Adrenal gland (tissue), 12 donors: ENCODE results near the gene CYB5R3. TPM values are rescaled to one million over a fixed set of nuclear protein-coding genes. Genes with fewer than 3 reads are reported as not detected.

Source experiments
- DNase-seq, 7 donors: peaks; one replicate each; pipeline ENCODE4 v3.0.0-alpha.2; 2019 to 2020
- H3K27ac ChIP-seq, 5 donors: fragments of 200-600 bp; sonication (generic) in 4 of 5; 1 replicate in 3 of 5; 2 replicates in 2 of 5; pipeline versions ENCODE4 v1.5.1 to v1.8.0; 2016 to 2020; ENCODE audit warnings: mild to moderate bottlenecking in 1 of 5
- H3K27me3 ChIP-seq: fragments of 200-600 bp; 2 replicates; pipeline ENCODE4 v1.8.0; 2021
- H3K36me3 ChIP-seq, 2 donors: fragments of 200-600 bp; replicated peaks in 1 of 2; 1 replicate in 1 of 2; 2 replicates in 1 of 2; pipeline versions ENCODE4 v1.5.1 to v1.8.0; 2018 to 2022
- H3K4me1 ChIP-seq, 2 donors: fragments of 200-600 bp; replicated peaks in 1 of 2; 1 replicate in 1 of 2; 2 replicates in 1 of 2; pipeline versions ENCODE4 v1.5.1 to v1.8.0; 2018 to 2021
- H3K4me3 ChIP-seq, 4 donors: fragments of 200-600 bp; sonication (generic) in 3 of 4; one replicate each; pipeline ENCODE4 v1.5.1; 2016 to 2018
- H3K9me3 ChIP-seq, 3 donors: fragments of 200-600 bp; sonication (generic) in 1 of 3; replicated peaks in 1 of 3; 1 replicate in 2 of 3; 2 replicates in 1 of 3; pipeline versions ENCODE4 v1.5.1 to v1.8.0; 2016 to 2021
- CTCF ChIP-seq, 6 experiments: fragments of 450-650 bp in 4 of 6; fragments of 200-600 bp in 2 of 6; sonication (generic) in 1 of 6; IDR thresholded peaks; 1 replicate in 5 of 6; 2 replicates in 1 of 6; pipeline versions ENCODE4 v1.5.1 to v1.8.0; 2016 to 2021; ENCODE audit warnings: antibody characterized with exemption in 6 of 6, mild to moderate bottlenecking in 2 of 6, moderate library complexity in 1 of 6
- POLR2A ChIP-seq, 2 donors: fragments of 450-650 bp; IDR thresholded peaks; one replicate each; pipeline ENCODE4 v1.6.1; 2017; ENCODE audit warnings: antibody characterized with exemption in 2 of 2, mild to moderate bottlenecking in 2 of 2, moderate library complexity in 1 of 2
- WGBS, 4 donors: extraction: QIAGEN DNeasy Blood & Tissue Kit in 2 of 4; methylation state at CpG; one replicate each; pipeline versions ENCODE4 v1.1.5 to v1.1.7; 2013 to 2017; 5-methylcytosine and 5-hydroxymethylcytosine counted together
- intact Hi-C, 2 donors: fragments of 100-400 bp; cut with DNase I; formaldehyde crosslinking; loops; one replicate each; pipeline versions ENCODE4 v1.14.1 to v1.15.0; 2022 to 2023
- polyA plus RNA-seq, 3 donors: library from polyadenylated mRNA; stranded (reverse); fragments of 200-250 nt in 2 of 3; fragments of 350-450 nt in 1 of 3; fragmentation: Illumina TruSeq in 1 of 3; extraction: RNeasy Lipid Tissue Mini Kit (QIAGEN cat#74804) in 1 of 3; gene quantifications; one replicate each; pipeline ENCODE4 v1.2.3, GENCODE V29; 2013 to 2014
- total RNA-seq, 9 donors: library from RNA; depleted of rRNA in 4 of 9; stranded (reverse); fragments of >200 nt in 4 of 9; fragments of 120-200 nt in 1 of 9; fragmentation: NEBNext Ultra II Directional in 1 of 9; extraction: Animal tissue kit (Norgen Biotek cat#: 25700) in 1 of 9; gene quantifications; one replicate each; pipeline versions ENCODE4 v1.1.0 to v1.2.4, GENCODE V29; 2013 to 2023
- donor health status: healthy with polysubstance abuse.
- donor health status: Bipolar disorder and iron deficiency.
- donor health status: DM: yes; HTN: yes; CAD: no.
- donor health status: DM: no; HTN: no; CAD: no.
- donor health status: DM: no; HTN: no; CAD: no.
- donor health status: DM: yes; HTN: yes; CAD: no.

CYB5R3 gene
- total and polyA plus RNA-seq, 12 donors = 101 to 578 (median 251) TPM

- Histone ChIP-seq H3K36me3 (no peaks in the 10 kb centered on the region), H3K27ac (peak overlapping the region in 1 of 5 donors; percentile 77), H3K4me1 (peaks cover 5 to 20% of the 10 kb centered on the region in 2 donors), H3K9me3 (no peaks in the 10 kb centered on the region), H3K27me3 (no peaks in the 10 kb centered on the region), H3K4me3 (no peak overlapping the region)
- 90 to 94% (median 93%) methylated on average over 10 of the region's 10 CpGs for WGBS, 4 donors
- intact Hi-C loops = no loop called here
- no peak for DNase-seq
- TF ChIP-seq CTCF (IDR thresholded peaks at IDR 0.05) (no peak), POLR2A (IDR thresholded peaks at IDR 0.05) (no peak)
These were observed 47.3 kb upstream of the CYB5R3 start for GRCh38 chr22:42696331-42696967.

- Histone ChIP-seq H3K4me1 (peaks cover 5 to 20% of the 10 kb centered on the region in 2 donors), H3K4me3 (no peak overlapping the region), H3K9me3 (no peaks in the 10 kb centered on the region), H3K27me3 (no peaks in the 10 kb centered on the region), H3K27ac (peak overlapping the region in 1 of 5 donors; percentile 16), H3K36me3 (no peaks in the 10 kb centered on the region)
- no peak for DNase-seq
- intact Hi-C loops = no loop called here
- 63 to 94% (median 84%) methylated on average over 3 to 10 of the region's 10 CpGs for WGBS, 4 donors
- TF ChIP-seq POLR2A (IDR thresholded peaks at IDR 0.05) = no peak
- TF ChIP-seq CTCF (IDR thresholded peaks at IDR 0.05) = no peak
These were observed 46.1 kb upstream of the CYB5R3 start for GRCh38 chr22:42695294-42695693.

- Histone ChIP-seq H3K27me3 (no peaks in the 10 kb centered on the region), H3K4me1 (peaks cover 5 to 27% of the 10 kb centered on the region in 2 donors), H3K4me3 (no peak overlapping the region), H3K9me3 (no peaks in the 10 kb centered on the region), H3K36me3 (no peaks in the 10 kb centered on the region), H3K27ac (no peak overlapping the region)
- WGBS, 4 donors = 89 to 94% (median 94%) methylated on average over 9 to 25 of the region's 25 CpGs
- no peak for DNase-seq
- no peak for TF ChIP-seq POLR2A (IDR thresholded peaks at IDR 0.05)
- no peak for TF ChIP-seq CTCF (IDR thresholded peaks at IDR 0.05)
- intact Hi-C loops = no loop called here
These were observed 44.8 kb upstream of the CYB5R3 start for GRCh38 chr22:42693763-42694683.

GRCh38 chr22:42693055-42693762 lies 44.0 kb upstream of the CYB5R3 start:
- no peak for TF ChIP-seq POLR2A (IDR thresholded peaks at IDR 0.05)
- TF ChIP-seq CTCF (IDR thresholded peaks at IDR 0.05) = no peak
- Histone ChIP-seq H3K4me3 (no peak overlapping the region), H3K27me3 (no peaks in the 10 kb centered on the region), H3K9me3 (no peaks in the 10 kb centered on the region), H3K4me1 (peaks cover under 1 to 25% of the 10 kb centered on the region in 2 donors), H3K27ac (no peak overlapping the region), H3K36me3 (no peaks in the 10 kb centered on the region)
- intact Hi-C loops = no loop called here
- DNase-seq = no peak
- 86 to 95% (median 91%) methylated on average over 32 to 51 of the region's 51 CpGs for WGBS, 4 donors
